GM10266 (cell line): ENCODE results near the gene SLC16A5.

ENCODE experiments used
- DNase-seq: peaks from one replicate; pipeline ENCODE4 v3.0.0; 2012; ENCODE audit errors: extremely low spot score
- TF ChIP-seq, protein P1 (sequence below): IDR thresholded peaks from 2 replicates; pipeline ENCODE4 v1.5.1; 2012; ENCODE audit warnings: mild to moderate bottlenecking, low read depth; ENCODE audit not compliant: control insufficient read depth, insufficient read depth; ENCODE audit errors: missing control alignments

Gene SLC16A5

DNA sequence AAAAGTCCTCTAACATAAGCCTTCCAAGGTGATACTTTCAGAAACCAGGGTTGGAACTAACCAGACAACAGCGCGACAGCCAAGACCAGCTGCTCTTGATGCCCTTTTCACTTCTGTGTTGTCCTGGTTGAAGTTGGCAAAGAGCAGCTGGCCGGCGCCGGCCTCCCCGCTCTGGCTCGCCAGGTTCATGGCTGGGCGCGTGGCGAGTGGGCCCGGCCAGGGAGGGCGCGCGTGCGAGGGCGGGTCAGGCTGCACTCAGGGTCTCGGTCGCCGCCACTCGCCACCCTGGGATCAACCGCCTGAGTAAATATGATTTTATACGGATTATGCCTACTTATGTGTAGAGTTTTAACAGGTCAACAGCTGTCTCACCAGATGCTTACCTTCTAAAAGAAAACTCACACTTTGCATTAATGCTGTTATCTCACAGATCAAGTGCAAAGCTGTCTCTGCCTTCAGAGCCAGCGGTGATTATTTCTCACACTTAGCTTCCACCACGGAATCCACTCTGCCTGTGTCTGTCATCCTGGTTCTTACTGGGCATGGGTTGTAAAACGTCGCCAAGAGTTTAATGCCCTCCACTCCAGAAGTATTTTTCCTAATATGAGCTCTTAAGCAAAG is 27.2 kb upstream of the SLC16A5 start:
- TF ChIP-seq, protein P1, sequence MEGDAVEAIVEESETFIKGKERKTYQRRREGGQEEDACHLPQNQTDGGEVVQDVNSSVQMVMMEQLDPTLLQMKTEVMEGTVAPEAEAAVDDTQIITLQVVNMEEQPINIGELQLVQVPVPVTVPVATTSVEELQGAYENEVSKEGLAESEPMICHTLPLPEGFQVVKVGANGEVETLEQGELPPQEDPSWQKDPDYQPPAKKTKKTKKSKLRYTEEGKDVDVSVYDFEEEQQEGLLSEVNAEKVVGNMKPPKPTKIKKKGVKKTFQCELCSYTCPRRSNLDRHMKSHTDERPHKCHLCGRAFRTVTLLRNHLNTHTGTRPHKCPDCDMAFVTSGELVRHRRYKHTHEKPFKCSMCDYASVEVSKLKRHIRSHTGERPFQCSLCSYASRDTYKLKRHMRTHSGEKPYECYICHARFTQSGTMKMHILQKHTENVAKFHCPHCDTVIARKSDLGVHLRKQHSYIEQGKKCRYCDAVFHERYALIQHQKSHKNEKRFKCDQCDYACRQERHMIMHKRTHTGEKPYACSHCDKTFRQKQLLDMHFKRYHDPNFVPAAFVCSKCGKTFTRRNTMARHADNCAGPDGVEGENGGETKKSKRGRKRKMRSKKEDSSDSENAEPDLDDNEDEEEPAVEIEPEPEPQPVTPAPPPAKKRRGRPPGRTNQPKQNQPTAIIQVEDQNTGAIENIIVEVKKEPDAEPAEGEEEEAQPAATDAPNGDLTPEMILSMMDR, result no peak
- DNase-seq, result no peak

DNA sequence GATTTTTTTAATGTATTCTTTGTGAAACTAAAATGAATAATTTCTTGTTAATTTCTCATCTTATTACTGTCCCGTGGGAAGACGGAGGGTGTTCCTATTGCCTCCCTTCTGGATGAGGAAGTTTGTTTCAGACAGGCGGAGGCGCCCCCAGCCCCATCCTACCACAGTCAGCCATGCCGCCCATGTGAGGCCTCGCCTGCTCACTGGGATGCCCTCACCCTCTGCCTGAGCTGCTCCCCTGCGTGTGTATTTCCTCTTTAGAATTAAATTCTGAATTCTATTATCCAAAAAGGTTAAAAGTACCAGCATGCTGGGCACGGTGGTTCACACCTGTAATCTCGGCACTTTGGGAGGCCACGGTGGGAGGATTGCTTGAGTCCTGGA is 26.7 kb upstream of the SLC16A5 start:
- DNase-seq, result no peak
- TF ChIP-seq, protein P1, result no peak

DNA sequence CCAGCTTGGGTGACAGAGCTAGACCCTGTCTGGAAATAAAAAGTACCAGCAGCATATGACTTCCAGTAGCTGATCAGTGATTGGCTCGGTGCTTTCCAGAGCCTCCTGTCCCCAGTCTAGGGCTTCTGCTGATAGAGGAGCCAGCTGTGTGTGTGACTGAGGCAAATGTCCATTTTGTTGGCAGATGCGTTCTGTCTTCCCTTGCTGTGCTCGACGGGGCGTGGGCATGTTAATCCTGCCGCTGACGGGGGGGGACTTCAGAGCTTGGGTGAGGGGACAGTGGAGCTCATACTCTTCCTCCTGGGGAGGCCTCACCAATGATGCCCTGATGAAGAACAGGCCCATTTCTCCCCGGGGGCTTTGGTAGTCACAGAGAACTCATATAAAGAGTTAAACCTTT is 26.1 kb upstream of the SLC16A5 start:
- TF ChIP-seq, protein P1, result no peak
- no peak for DNase-seq

DNA sequence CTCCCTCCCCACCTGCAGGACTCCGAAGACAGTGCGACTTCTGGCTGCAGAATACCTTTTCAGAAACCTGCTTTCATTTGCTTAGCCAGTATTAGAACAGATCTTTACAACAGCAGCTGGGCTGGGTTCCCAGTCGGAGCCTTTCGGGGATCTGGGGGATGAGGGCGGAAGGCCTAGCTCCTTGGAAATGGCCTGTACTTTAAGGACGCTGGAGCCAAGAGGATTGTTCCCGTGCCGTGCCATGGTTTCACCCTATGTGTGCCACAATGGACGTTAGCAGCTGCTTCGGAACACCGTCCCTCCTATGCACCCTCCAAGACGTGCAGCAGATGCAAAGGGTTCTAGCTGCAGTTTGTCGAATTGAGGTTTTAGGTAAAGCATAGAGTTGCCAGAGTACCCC is 24.6 kb upstream of the SLC16A5 start:
- TF ChIP-seq, protein P1, result no peak
- no peak for DNase-seq

DNA sequence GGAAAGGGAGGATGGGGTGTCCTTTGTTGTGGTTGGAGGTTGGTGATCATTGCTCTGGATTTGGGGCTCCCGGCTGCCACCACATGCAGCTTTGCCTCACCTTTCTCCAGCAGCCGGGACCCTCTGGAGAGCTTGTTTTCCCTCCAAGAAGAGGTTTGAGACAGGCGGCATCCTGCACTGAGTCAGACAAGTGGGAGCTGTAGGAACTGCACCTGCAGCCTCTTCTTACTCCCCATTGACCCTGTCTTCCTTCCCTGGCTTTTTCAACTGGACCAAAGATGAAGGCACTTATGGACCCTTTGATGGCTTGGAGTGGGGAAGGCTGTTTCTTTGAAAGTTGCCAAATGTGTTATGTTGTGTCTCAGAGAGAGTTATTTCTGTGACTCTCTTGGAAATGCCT is 24.1 kb upstream of the SLC16A5 start:
- TF ChIP-seq, protein P1, result no peak
- no peak for DNase-seq

DNA sequence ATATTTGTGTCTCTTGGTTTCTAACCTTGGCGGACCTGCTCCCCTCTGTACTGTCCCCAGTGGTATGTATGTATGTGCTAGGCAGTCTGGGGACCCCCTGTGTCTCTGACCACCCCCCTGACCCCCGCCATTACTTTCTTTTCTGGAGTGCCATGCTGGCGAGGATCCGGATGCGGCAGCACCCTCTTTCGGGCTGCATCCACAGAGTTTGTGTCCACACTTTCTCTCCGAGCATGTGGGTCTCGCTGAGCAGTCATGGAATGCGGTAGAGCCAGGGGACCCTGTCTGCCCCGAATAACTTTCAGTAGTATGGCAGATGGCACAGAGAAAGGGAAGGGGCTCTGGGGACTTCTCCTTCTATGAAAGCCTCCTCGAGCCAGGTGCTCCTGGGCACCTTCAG is 23.7 kb upstream of the SLC16A5 start:
- no peak for DNase-seq
- TF ChIP-seq, protein P1, result no peak

DNA sequence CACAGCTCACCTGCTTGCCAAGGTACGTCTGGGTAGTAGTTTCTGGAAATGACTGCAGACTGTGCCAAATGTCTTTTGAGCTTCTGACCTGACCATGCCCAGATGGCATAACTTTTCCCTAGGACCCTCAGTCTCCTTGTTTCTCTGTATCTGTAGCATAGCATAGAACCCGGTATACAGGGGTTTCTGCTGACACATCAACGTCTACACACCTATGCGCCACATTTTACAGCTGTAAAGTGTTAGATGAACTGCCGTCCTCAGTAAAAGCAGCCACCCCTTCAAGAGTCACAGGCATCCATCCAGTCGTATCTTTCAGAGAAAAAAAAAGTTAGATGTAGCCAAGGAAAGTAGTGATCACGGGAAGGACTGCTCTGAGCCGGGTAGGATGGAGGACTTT is 23.3 kb upstream of the SLC16A5 start:
- TF ChIP-seq, protein P1, result no peak
- DNase-seq, result no peak
